HepG2 (cell line): ENCODE measurements around the gene STIM2. TPM values are rescaled to one million over a fixed set of nuclear protein-coding genes. Genes with fewer than 3 reads are reported as not detected.

Experiments used
- ATAC-seq: fragments of 200-7000 bp; cut with Tn5 transposase; 3 replicates; pipeline ENCODE4 v1.9.1; 2020; ENCODE audit warnings: mild to moderate bottlenecking, moderate library complexity
- BruUV-seq: library from RNA; stranded (reverse); fragments of 400-500 nt; replicated peaks from 2 replicates; lab custom pipeline; 2021; lab: Mats Ljungman, UMichigan
- CTCF ChIA-PET: fragments of 300-600 bp; formaldehyde crosslinking; extraction: SDS; loops from one replicate; lab custom pipeline; 2021; ENCODE audit warnings: low total read pairs, inconsistent platforms, low intra/inter-chr PET ratio; lab: Yijun Ruan, JAX
- POLR2A ChIA-PET: fragments of 350-600 bp; sonication (Branson Sonifier 250); formaldehyde crosslinking; loops from one replicate; lab custom pipeline; 2020; ENCODE audit warnings: antibody characterized with exemption, inconsistent platforms; lab: Yijun Ruan, JAX
- DNase-seq: peaks from one replicate; pipeline ENCODE4 v3.0.0-alpha.2; 2015; ENCODE audit warnings: low spot score
- FAIRE-seq: peaks from 3 replicates; lab custom pipeline; 2011; peaks lifted over from hg19 to GRCh38; lab: Jason Lieb, UNC
- H2AFZ ChIP-seq: one replicate; pipeline ENCODE4 v1.6.1; 2011; ENCODE audit warnings: low read length, inconsistent platforms
- H3K27ac ChIP-seq: fragments of 300-600 bp; 3 replicates; pipeline ENCODE4 v1.8.0; 2011; ENCODE audit warnings: mixed run types, mild to moderate bottlenecking, mixed read lengths, low read length, inconsistent platforms; ENCODE audit not compliant: insufficient read depth; ENCODE audit errors: extremely low read length
- H3K27me3 ChIP-seq, 2 experiments: fragments of 200-600 bp in 1 of 2; 2 replicates in 1 of 2; 3 replicates in 1 of 2; pipeline versions ENCODE4 v1.6.0 to v1.8.0; 2011; ENCODE audit warnings: low read length in 2 of 2, mild to moderate bottlenecking in 2 of 2, moderate library complexity in 2 of 2, inconsistent platforms in 1 of 2; ENCODE audit not compliant: insufficient read depth in 2 of 2, control insufficient read depth in 1 of 2
- H3K36me3 ChIP-seq, 2 experiments: fragments of 200-600 bp in 1 of 2; replicated peaks in 1 of 2; 2 replicates in 1 of 2; 3 replicates in 1 of 2; pipeline versions ENCODE4 v1.5.1 to v1.8.0; 2011; ENCODE audit warnings: low read length in 2 of 2, inconsistent platforms in 1 of 2; ENCODE audit not compliant: insufficient read depth in 2 of 2, control insufficient read depth in 1 of 2
- H3K4me1 ChIP-seq: 2 replicates; pipeline ENCODE4 v1.5.1; 2012; ENCODE audit warnings: low read length, inconsistent platforms; ENCODE audit not compliant: insufficient read depth
- H3K4me2 ChIP-seq: 2 replicates; pipeline ENCODE4 v1.6.0; 2011; ENCODE audit warnings: low read depth, low read length, inconsistent platforms
- H3K4me3 ChIP-seq, 3 experiments: fragments of 200-600 bp in 1 of 3; sonication (generic), shearing (Covaris generic) in 1 of 3; replicated peaks in 1 of 3; 2 replicates each; pipeline ENCODE4 v1.5.1; 2011 to 2016; ENCODE audit warnings: low read length in 3 of 3, inconsistent platforms in 2 of 3, low read depth in 2 of 3, mild to moderate bottlenecking in 2 of 3, control low read depth in 1 of 3, mixed read lengths in 1 of 3; ENCODE audit not compliant: insufficient read depth in 1 of 3
- H3K79me2 ChIP-seq: one replicate; pipeline ENCODE4 v1.6.1; 2011; ENCODE audit warnings: low read length, inconsistent platforms; ENCODE audit not compliant: insufficient read depth
- H3K9ac ChIP-seq: 2 replicates; pipeline ENCODE4 v1.6.0; 2011; ENCODE audit warnings: mild to moderate bottlenecking, low read depth, low read length, inconsistent platforms; ENCODE audit not compliant: insufficient read depth
- H3K9me3 ChIP-seq: 2 replicates; pipeline ENCODE4 v1.5.1; 2012; ENCODE audit warnings: mild to moderate bottlenecking, low read length
- H4K20me1 ChIP-seq: 2 replicates; pipeline ENCODE4 v1.6.0; 2011; ENCODE audit warnings: inconsistent platforms, mild to moderate bottlenecking, low read length, moderate library complexity; ENCODE audit not compliant: insufficient read depth
- CENPT ChIP-seq: sonication (generic); formaldehyde crosslinking; IDR thresholded peaks from 2 replicates; pipeline ENCODE4 v1.8.0; 2022; ENCODE audit warnings: low read depth, mild to moderate bottlenecking, moderate library complexity, missing genetic modification reagents
- HHEX ChIP-seq: IDR thresholded peaks from 2 replicates; pipeline ENCODE4 v1.6.1; 2016; ENCODE audit warnings: control low read depth
- HOXD1 ChIP-seq: sonication (generic); formaldehyde crosslinking; IDR thresholded peaks from 2 replicates; pipeline ENCODE4 v1.5.0; 2020; ENCODE audit warnings: missing genetic modification reagents
- KLF15 ChIP-seq: sonication (generic); formaldehyde crosslinking; IDR thresholded peaks from 2 replicates; pipeline ENCODE4 v1.8.1; 2023; ENCODE audit warnings: borderline replicate concordance, mild to moderate bottlenecking, inconsistent platforms, missing genetic modification reagents, mixed read lengths
- NFE2L1 ChIP-seq: sonication (generic); formaldehyde crosslinking; IDR thresholded peaks from 2 replicates; pipeline ENCODE4 v1.4.0; 2020; ENCODE audit warnings: missing genetic modification reagents, mild to moderate bottlenecking, borderline replicate concordance
- PHF5A ChIP-seq: IDR thresholded peaks from one replicate; pipeline ENCODE4 v1.6.1; 2018; ENCODE audit warnings: low read depth, missing genetic modification reagents; ENCODE audit not compliant: unreplicated experiment
- PRPF4 ChIP-seq: fragments of 200-400 bp; formaldehyde crosslinking; IDR thresholded peaks from 2 replicates; pipeline ENCODE4 v1.6.1; 2016; ENCODE audit warnings: low read length, low read depth; ENCODE audit not compliant: poor library complexity, severe bottlenecking
- TGIF2 ChIP-seq: IDR thresholded peaks from 2 replicates; pipeline ENCODE4 v1.6.1; 2016; ENCODE audit warnings: control low read depth, missing compliant biosample characterization
- YEATS4 ChIP-seq: sonication (generic); formaldehyde crosslinking; IDR thresholded peaks from 2 replicates; pipeline ENCODE4 v1.4.0; 2020; ENCODE audit warnings: missing genetic modification reagents, borderline replicate concordance
- ZBTB3 ChIP-seq: sonication (generic); formaldehyde crosslinking; IDR thresholded peaks from 2 replicates; pipeline ENCODE4 v1.4.0; 2020; ENCODE audit warnings: low read depth, mild to moderate bottlenecking, moderate library complexity, missing genetic modification reagents, borderline replicate concordance
- ZFAT ChIP-seq: sonication (generic); formaldehyde crosslinking; conservative IDR thresholded peaks from 2 replicates; pipeline ENCODE4 v1.8.1; 2023; ENCODE audit warnings: missing genetic modification reagents, inconsistent platforms
- ZIK1 ChIP-seq: sonication (generic); formaldehyde crosslinking; IDR thresholded peaks from 2 replicates; pipeline ENCODE4 v1.5.0; 2020; ENCODE audit warnings: mild to moderate bottlenecking, low read depth, missing genetic modification reagents, borderline replicate concordance
- ZNF367 ChIP-seq: sonication (generic); formaldehyde crosslinking; IDR thresholded peaks from 2 replicates; pipeline ENCODE4 v1.4.0; 2020; ENCODE audit warnings: missing genetic modification reagents, borderline replicate concordance
- ZNF460 ChIP-seq: sonication (generic); formaldehyde crosslinking; IDR thresholded peaks from 2 replicates; pipeline ENCODE4 v1.5.1; 2020; ENCODE audit warnings: missing genetic modification reagents, mild to moderate bottlenecking, borderline replicate concordance
- ZNF556 ChIP-seq: sonication (generic); formaldehyde crosslinking; IDR thresholded peaks from 2 replicates; pipeline ENCODE4 v1.4.0; 2020; ENCODE audit warnings: mild to moderate bottlenecking, missing genetic modification reagents, borderline replicate concordance
- ZNF777 ChIP-seq: sonication (generic); formaldehyde crosslinking; IDR thresholded peaks from 2 replicates; pipeline ENCODE4 v1.4.0; 2020; ENCODE audit warnings: missing genetic modification reagents
- ZSCAN30 ChIP-seq: sonication (generic); formaldehyde crosslinking; IDR thresholded peaks from 2 replicates; pipeline ENCODE4 v1.5.0; 2020; ENCODE audit warnings: mild to moderate bottlenecking, missing genetic modification reagents
- WGBS: methylation state at CpG from one replicate; pipeline ENCODE4 v1.1.6; 2017; ENCODE audit warnings: low lambda C conversion rate; 5-methylcytosine and 5-hydroxymethylcytosine counted together
- in situ Hi-C: cut with HindIII; loops from 2 replicates; pipeline ENCODE4 v1.10.0; 2017; ENCODE audit warnings: low pct_unique_long_range_greater_than_20kb; ENCODE audit not compliant: extremely low pct_ligation_motif_present
- intact Hi-C: fragments of 100-400 bp; cut with micrococcal nuclease; formaldehyde crosslinking; loops from one replicate; pipeline ENCODE4 v1.10.0; 2022; ENCODE audit not compliant: unreplicated experiment
- polyA plus RNA-seq, 8 experiments: library from polyadenylated mRNA; depleted of rRNA in 3 of 8; stranded (reverse) in 7 of 8; unstranded in 1 of 8; fragments of >200 nt; fragmentation: Illumina TruSeq in 4 of 8; extraction: Trizol in 4 of 8; gene quantifications; 2 replicates each; pipeline versions ENCODE4 v1.2.1 to v1.2.3, GENCODE V29; 2011 to 2016; ENCODE audit warnings: low read depth in 4 of 8, missing spikeins in 1 of 8, mixed read lengths in 1 of 8; ENCODE audit not compliant: insufficient read depth in 1 of 8
- total RNA-seq, 5 experiments: library from RNA; depleted of rRNA; stranded (reverse); fragments of >200 nt; fragmentation: Illumina TruSeq; extraction: Trizol; gene quantifications; 2 replicates each; pipeline ENCODE4 v1.2.3, GENCODE V29; 2016; ENCODE audit warnings: low read depth in 1 of 5
- TF ChIP-seq, protein P1 (sequence below): IDR thresholded peaks from 2 replicates; pipeline ENCODE4 v1.6.1; 2012; ENCODE audit warnings: low read length, improper control_type of control experiment
- TF ChIP-seq, protein P2 (sequence below): IDR thresholded peaks from 2 replicates; pipeline ENCODE4 v1.6.1; 2016; ENCODE audit warnings: low read depth, control low read depth

STIM2 gene
- total and polyA plus RNA-seq, 2 of the 13 experiments (the other 11 are each of a cell fraction or from before 2014, with no cell fraction given): 19.3 to 19.4 TPM

DNA sequence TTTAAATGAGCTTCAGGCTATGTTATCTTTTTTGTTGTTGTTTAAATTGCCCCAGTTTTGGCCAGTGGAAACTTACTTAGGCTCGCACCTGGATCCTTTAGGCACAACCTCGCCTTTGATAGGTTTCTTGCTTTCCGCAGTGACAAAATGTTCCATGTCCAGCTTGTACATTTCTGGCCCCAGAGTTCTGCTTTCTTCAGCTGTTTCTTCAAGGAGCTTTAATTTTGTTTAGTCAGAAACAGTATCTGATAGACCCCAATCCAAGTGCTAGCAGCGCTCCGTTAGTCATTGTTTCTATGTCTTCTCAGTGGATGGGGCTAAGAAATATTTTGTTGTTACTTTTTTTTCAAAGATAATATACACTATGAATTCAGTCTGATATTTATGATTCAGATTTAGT lies 82.8 kb downstream of the STIM2 start:
- 98% methylated on average over 5 of the region's 5 CpGs for WGBS
- CTCF ChIA-PET: no interaction called here
- Histone ChIP-seq H2AFZ (no peak overlapping the region), H3K4me2 (no peak overlapping the region), H3K4me1 (no peaks in the 10 kb centered on the region), H4K20me1 (no peaks in the 10 kb centered on the region), H3K4me3 (no peak overlapping the region), H3K36me3 (no peaks in the 10 kb centered on the region), H3K27ac (no peak overlapping the region), H3K9me3 (no peaks in the 10 kb centered on the region), H3K27me3 (no peaks in the 10 kb centered on the region), H3K9ac (no peak overlapping the region), H3K79me2 (no peaks in the 10 kb centered on the region)
- DNase-seq (no peak), FAIRE-seq (no peak), ATAC-seq (no peak)
- intact Hi-C loops (no loop called here), in situ Hi-C loops (no loop called here)
- TF ChIP-seq ZSCAN30 (CRISPR knock-in tag) (no peak), PRPF4 (no peak), TGIF2 (CRISPR knock-in tag) (no peak), ZIK1 (CRISPR knock-in tag) (no peak), HOXD1 (CRISPR knock-in tag) (no peak), CENPT (CRISPR knock-in tag) (no peak), KLF15 (CRISPR knock-in tag) (no peak), HHEX (no peak), ZNF556 (CRISPR knock-in tag) (no peak), ZNF460 (CRISPR knock-in tag) (no peak), ZNF777 (CRISPR knock-in tag) (no peak), ZBTB3 (no peak), YEATS4 (CRISPR knock-in tag) (no peak), ZFAT (CRISPR knock-in tag) (no peak), PHF5A (CRISPR knock-in tag) (no peak), ZNF367 (CRISPR knock-in tag) (no peak), NFE2L1 (no peak)
- TF ChIP-seq, protein P1, sequence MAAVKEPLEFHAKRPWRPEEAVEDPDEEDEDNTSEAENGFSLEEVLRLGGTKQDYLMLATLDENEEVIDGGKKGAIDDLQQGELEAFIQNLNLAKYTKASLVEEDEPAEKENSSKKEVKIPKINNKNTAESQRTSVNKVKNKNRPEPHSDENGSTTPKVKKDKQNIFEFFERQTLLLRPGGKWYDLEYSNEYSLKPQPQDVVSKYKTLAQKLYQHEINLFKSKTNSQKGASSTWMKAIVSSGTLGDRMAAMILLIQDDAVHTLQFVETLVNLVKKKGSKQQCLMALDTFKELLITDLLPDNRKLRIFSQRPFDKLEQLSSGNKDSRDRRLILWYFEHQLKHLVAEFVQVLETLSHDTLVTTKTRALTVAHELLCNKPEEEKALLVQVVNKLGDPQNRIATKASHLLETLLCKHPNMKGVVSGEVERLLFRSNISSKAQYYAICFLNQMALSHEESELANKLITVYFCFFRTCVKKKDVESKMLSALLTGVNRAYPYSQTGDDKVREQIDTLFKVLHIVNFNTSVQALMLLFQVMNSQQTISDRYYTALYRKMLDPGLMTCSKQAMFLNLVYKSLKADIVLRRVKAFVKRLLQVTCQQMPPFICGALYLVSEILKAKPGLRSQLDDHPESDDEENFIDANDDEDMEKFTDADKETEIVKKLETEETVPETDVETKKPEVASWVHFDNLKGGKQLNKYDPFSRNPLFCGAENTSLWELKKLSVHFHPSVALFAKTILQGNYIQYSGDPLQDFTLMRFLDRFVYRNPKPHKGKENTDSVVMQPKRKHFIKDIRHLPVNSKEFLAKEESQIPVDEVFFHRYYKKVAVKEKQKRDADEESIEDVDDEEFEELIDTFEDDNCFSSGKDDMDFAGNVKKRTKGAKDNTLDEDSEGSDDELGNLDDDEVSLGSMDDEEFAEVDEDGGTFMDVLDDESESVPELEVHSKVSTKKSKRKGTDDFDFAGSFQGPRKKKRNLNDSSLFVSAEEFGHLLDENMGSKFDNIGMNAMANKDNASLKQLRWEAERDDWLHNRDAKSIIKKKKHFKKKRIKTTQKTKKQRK: no peak
- TF ChIP-seq, protein P2, sequence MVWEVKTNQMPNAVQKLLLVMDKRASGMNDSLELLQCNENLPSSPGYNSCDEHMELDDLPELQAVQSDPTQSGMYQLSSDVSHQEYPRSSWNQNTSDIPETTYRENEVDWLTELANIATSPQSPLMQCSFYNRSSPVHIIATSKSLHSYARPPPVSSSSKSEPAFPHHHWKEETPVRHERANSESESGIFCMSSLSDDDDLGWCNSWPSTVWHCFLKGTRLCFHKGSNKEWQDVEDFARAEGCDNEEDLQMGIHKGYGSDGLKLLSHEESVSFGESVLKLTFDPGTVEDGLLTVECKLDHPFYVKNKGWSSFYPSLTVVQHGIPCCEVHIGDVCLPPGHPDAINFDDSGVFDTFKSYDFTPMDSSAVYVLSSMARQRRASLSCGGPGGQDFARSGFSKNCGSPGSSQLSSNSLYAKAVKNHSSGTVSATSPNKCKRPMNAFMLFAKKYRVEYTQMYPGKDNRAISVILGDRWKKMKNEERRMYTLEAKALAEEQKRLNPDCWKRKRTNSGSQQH (CRISPR knock-in tag): no peak
- POLR2A ChIA-PET: no interaction called here
- no TSS peak for BruUV-seq
